Urothelium cell line (cell line): ENCODE data around the gene CARD19.
A peak's percentile ranks its signal among the peaks of the same experiment; 100 is the strongest.

Experiments
- DNase-seq: peaks from one replicate; pipeline ENCODE4 v3.0.0; 2011; ENCODE audit warnings: low spot score, mixed read lengths
- FAIRE-seq: peaks from 2 replicates; lab custom pipeline; 2011; peaks lifted over from hg19 to GRCh38; lab: Jason Lieb, UNC

CARD19 gene

GRCh38 chr9:93061791-93062763 is 33.9 kb upstream of the CARD19 start:
- no peak for DNase-seq
- FAIRE-seq: no peak

- DNase-seq: peak; percentile 68
- no peak for FAIRE-seq
Observed at GRCh38 chr9:93064392-93065134, 31.5 kb upstream of the CARD19 start.

- DNase-seq (no peak), FAIRE-seq (no peak)
Observed at GRCh38 chr9:93065135-93065720, 30.8 kb upstream of the CARD19 start.

DNA sequence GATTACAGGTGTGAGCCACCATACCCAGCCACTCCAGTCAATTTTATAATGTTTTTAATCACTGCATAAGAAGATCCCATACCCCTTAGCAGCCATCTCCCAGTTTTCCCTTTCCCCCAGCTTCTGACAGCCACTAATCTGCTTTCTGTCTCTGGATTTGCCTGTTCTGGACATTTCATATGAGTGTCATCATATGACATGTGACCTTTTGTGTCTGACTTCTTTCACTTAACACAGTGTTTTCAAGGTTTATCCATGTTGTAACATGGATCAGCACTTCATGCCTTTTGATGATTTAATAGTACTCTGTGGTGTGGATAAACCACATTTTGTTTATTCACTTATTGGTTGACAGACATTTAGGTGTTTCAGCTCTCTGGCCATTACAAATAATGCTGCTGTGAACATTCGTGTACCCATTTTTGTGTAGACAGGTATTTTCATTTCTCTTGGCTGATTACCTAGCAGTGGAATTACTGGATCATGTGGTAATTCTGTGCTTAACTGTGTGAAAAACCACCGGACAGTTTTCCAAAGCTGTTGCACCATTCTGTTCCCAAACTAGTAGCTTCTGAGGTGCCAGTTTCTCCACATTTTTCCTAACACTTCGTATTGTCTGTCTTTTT is 28.9 kb upstream of the CARD19 start:
- no peak for DNase-seq
- no peak for FAIRE-seq

DNA sequence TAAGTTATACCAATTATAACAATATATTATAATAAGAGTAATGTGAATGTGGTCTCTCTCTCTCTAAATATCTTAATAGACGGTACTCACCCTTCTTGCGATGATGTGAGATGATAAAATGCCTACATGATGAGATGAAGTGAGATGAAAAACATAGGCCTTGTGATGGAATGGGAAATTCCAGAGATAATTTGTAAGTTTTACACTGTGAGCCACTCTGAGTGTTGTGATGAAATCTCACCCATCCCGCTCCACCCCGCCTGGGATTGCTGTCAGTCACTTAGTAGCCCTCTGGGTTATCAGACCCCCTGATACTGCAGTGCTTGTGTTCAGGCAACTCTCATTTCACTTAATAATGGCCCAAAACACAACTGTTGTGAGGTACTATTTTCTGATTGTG is 27.1 kb upstream of the CARD19 start:
- no peak for FAIRE-seq
- DNase-seq: no peak

DNA sequence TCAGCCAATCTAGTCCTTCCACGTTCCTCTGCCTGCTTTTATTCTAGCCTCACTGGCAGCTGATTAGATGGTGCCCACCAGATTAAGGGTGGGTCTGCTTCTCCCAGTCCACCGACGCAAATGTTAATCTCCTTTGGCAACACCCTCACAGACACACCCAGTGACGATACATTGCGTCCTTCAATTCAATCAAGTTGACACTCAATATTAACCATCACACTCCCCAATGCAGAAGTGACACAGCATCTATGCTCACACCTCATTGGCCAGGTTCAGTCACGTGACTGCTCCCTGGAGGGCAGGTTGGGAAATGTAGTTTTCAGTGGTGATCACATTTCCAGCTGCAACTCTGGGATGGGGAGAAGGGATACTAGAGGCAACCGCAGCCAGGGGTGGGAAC is 24.6 kb upstream of the CARD19 start:
- FAIRE-seq: peak; percentile 90
- DNase-seq: peak; percentile 41

GRCh38 chr9:93072383-93072795 is 23.6 kb upstream of the CARD19 start:
- no peak for DNase-seq
- FAIRE-seq: no peak

- no peak for DNase-seq
- FAIRE-seq: no peak
Observed at GRCh38 chr9:93076101-93076791, 19.8 kb upstream of the CARD19 start.

DNA sequence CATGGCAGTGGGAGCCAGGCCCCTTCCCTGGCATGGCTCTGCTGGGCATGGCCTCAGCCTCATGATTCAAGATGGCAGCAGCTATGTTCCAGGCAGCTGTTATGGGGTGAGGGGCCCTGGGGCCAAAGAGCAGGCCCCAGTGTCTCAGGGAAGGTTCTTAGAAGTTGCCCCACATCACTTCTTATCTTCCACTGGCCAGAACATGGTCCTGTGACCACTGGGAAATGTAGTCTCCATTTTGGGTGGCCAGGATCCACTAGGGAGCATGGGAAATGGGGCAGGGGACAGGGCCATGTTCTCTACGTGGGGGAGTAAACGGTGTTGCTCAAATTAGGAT is 19.3 kb upstream of the CARD19 start:
- DNase-seq: no peak
- no peak for FAIRE-seq

DNA sequence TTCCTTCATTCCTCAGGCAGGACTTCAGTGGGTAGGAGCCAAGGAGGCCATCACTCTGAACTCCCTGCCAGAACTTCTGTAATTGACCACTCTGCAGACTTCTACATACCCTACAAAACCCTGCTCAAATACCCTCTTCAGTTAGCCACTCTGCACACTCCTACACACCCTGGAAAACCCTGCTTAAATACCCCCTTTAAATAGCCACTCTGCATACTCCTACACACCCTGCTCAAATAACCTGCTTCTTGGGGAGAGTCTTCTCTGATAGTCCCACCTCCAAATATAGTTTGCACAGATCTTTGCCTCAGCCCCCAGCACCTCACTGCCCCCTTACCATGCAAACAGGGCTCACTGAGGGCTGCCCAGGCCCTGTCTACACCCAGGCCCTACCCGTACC is 18.6 kb upstream of the CARD19 start:
- no peak for FAIRE-seq
- no peak for DNase-seq

DNA sequence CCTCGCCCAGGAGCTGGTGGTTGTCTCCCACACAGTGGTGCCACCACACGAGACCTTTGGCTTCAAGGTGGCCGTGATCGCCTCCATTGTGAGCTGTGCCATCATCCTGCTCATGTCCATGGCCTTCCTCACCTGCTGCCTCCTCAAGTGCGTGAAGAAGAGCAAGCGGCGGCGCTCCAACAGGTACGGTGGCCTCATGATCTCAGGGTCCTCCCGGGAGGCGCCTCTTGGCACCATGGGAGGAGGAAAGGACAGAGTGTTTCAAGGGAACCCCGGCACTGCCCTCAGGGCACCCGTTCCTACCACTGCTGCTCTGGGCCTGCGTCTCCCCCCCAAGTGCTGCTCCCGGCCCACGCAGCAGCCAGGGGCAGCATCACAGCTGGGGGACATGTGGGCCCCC is 18.2 kb upstream of the CARD19 start:
- no peak for FAIRE-seq
- no peak for DNase-seq

DNA sequence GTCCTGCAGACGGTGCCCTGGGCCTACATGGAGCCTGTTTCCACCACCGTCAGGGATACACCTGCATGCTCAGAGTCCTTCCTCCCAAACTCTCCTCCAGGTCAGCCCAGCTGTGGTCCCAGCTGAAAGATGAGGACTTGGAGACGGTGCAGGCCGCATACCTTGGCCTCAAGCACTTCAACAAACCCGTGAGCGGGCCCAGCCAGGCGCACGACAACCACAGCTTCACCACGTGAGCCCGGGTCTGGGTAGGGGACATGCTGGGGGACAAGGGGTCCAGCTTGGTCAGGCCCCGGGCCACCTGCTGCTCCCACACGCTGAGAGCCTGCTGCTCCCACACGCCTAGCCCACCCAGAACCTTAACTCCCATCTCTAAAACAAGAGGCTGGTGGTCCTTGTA is 16.6 kb upstream of the CARD19 start:
- FAIRE-seq: no peak
- no peak for DNase-seq

GRCh38 chr9:93080406-93080805 is 15.6 kb upstream of the CARD19 start:
- FAIRE-seq (no peak), DNase-seq (no peak)

GRCh38 chr9:93081081-93081529 is 14.9 kb upstream of the CARD19 start:
- no peak for FAIRE-seq

GRCh38 chr9:93081931-93082330 is 14.1 kb upstream of the CARD19 start:
- DNase-seq: no peak
- no peak for FAIRE-seq

More at GRCh38 chr9:93081081-93081529, 14.9 kb upstream of the CARD19 start:
- DNase-seq: no peak

DNA sequence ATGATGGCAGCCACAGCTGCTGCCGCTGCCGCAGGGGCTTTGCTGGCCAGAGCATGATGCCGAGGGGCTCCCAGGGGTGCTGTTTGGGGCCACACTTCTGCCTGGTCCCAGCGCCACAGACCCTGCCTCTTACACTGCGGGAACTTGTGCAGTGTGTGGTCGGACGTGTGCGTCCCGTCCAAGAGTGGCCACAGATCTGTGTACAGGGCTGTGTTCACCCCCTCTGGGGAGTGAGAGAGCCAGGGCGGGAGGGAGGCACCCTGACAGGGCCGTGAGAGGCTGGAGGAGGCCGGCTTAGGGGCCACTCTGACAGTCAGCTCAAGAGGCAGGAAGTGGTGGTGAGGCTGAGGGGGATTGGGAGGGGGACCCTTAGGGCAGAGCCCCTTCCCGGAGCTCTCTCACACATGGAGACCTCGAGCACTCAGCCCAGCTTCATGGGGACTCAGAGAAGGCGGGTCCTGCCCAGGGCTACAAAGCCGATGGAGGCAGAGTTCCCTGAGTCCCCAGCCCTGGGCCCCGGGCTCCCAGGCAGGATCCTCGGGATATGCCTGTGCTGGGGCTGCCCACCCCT is 13.1 kb upstream of the CARD19 start:
- FAIRE-seq (no peak), DNase-seq (no peak)

DNA sequence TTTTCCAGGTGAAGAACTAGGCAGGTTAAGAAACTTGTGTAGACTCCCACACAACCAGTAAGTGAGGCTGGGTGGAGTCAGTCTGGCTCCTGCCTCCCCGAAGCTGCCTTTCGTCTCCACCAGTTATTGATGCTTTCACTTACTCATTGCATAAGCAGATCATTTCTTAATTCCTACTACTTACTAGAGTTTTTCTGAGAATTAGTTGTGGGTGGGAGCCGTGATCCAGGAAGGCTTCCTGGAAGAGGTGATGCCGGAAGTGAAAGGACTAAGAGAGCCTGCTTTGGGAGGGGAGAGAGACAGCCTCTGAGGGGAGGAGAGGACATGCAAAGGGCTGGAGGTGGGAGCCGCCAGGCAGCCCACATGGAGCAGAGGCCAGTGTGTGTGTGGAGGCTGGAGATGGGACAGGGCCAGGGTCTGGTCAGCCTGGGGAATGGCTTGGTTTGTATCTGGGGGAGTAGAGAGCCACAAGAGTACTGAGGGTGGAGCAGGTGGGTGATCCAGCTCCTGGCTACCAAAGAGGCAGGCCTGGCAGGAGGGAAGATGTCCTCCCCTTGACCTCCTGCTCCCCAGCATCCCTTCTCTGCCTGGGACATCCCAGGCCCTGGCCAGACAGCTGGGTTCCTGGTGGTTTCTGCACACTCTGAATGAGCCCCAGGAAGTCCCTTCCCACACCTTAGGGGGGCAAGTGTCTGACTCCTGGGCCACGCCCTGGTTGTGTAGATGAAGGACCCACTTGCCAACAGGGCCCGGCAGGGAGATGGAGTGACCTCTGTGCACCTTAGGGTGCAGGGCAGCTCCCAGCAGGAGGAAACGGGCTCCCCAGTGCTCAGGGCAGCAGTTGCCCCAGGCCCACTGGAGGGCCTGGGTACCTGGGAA is 12.2 kb upstream of the CARD19 start:
- FAIRE-seq (no peak), DNase-seq (no peak)

GRCh38 chr9:93084471-93084881 is 11.5 kb upstream of the CARD19 start:
- no peak for DNase-seq
- FAIRE-seq: no peak

DNA sequence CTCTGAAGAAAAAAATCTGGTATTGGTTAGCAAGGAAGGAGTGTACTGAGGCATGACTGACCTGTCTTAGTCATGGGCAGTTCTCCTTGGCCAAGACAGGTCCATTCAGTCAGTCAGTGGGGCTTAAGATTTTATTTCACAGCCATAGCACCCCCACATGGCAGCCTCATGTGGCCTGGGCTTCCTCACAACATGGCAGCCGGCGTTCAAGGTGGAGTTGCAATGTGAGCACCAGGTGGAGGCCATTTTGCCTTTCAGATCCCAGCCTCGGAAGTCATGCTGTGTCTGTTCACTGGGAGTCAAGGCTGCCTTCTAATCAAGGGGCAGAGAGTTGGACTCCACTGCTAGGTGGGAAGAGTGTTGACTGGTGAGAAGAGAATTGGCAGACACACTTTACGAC is 10.3 kb upstream of the CARD19 start:
- FAIRE-seq: no peak
- no peak for DNase-seq
